ENCODE data around the gene SARS1. TPM values are rescaled to one million over a fixed set of nuclear protein-coding genes. Genes with fewer than 3 reads are reported as not detected.

The SARS1 gene
- total RNA-seq, 2 experiments from 2014 or later = 122 to 131 TPM

DNA sequence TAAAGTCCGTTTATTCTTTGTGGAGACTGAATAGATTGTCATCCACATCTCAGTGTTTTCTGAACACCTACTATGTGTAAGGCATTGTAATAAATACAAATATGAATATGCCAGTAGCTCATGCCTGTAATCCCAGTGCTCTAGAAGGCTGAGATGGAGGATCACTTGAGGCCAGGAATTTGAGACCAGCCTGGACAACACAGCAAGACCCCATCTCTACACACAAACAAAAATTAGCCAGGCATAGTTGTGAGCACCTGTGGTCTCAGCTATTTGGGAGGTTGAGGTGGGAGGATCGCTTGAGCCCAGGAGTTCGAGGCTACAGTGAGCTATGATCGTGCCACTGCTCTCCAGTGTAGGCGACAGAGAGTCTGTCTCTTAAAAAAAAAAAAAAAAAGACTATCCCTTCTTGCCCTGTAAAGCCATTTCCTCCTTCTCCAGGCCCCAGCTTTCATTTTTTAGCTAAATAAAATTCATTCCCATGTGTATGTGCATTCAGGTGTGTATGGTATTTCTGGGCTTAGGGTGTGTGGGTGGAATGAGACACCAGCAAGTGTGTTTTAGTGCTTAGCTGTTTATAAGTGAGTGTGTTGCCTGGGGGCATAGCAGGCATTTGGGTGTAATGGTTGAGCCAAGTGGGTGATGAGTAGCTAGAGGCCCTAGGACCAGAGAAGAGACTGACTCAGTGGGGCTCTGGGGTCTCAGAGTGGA, 43.4 kb downstream of the SARS1 start:
- peaks cover 7% of the 10 kb centered on the region for H3K4me1 Mint-ChIP-seq (ENCODE audit: low read depth)
- intact Hi-C loops (cut with DNase I, micrococcal nuclease) = no loop called here
- H3K27ac ChIP-seq (ENCODE audit: low read depth in 1 of 2, low read length in 2 of 2) = no peak overlapping the region
- DNase-seq = no peak
- no peak overlapping the region for H3K27ac Mint-ChIP-seq
- no peak overlapping the region for H3K4me3 Mint-ChIP-seq
- peaks cover 0 to 3% of the 10 kb centered on the region in 2 experiments for H3K27me3 ChIP-seq (ENCODE audit: control insufficient read depth in 1 of 2, insufficient read depth in 2 of 2, low read length in 2 of 2)
- no peaks in the 10 kb centered on the region for H3K9me3 ChIP-seq (ENCODE audit: control insufficient read depth in 1 of 2, insufficient read depth in 1 of 2, low read length in 2 of 2)
- ATAC-seq (ENCODE audit: poor library complexity) = no peak
- POLR2A ChIA-PET = interaction anchor here (0.7 kb wide), 1 partner anchor 26 kb away, joined by 3 read pairs; the partner anchor contains the start of gene PSRC1
- no peaks in the 10 kb centered on the region for H3K27me3 Mint-ChIP-seq
- no peaks in the 10 kb centered on the region for H3K9me3 Mint-ChIP-seq
- no peak overlapping the region for H3K4me3 ChIP-seq (ENCODE audit: low read length)
- H3K36me3 ChIP-seq (ENCODE audit: insufficient read depth, low read length) = no peaks in the 10 kb centered on the region
- H3K36me3 Mint-ChIP-seq (ENCODE audit: low read depth) = no peaks in the 10 kb centered on the region
- TF ChIP-seq, protein P1, sequence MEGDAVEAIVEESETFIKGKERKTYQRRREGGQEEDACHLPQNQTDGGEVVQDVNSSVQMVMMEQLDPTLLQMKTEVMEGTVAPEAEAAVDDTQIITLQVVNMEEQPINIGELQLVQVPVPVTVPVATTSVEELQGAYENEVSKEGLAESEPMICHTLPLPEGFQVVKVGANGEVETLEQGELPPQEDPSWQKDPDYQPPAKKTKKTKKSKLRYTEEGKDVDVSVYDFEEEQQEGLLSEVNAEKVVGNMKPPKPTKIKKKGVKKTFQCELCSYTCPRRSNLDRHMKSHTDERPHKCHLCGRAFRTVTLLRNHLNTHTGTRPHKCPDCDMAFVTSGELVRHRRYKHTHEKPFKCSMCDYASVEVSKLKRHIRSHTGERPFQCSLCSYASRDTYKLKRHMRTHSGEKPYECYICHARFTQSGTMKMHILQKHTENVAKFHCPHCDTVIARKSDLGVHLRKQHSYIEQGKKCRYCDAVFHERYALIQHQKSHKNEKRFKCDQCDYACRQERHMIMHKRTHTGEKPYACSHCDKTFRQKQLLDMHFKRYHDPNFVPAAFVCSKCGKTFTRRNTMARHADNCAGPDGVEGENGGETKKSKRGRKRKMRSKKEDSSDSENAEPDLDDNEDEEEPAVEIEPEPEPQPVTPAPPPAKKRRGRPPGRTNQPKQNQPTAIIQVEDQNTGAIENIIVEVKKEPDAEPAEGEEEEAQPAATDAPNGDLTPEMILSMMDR (IDR thresholded peaks at IDR 0.05) = no peak
- peaks cover 5% of the 10 kb centered on the region for H3K4me1 ChIP-seq (ENCODE audit: insufficient read depth, low read length)
- CTCF ChIA-PET = no interaction called here

DNA sequence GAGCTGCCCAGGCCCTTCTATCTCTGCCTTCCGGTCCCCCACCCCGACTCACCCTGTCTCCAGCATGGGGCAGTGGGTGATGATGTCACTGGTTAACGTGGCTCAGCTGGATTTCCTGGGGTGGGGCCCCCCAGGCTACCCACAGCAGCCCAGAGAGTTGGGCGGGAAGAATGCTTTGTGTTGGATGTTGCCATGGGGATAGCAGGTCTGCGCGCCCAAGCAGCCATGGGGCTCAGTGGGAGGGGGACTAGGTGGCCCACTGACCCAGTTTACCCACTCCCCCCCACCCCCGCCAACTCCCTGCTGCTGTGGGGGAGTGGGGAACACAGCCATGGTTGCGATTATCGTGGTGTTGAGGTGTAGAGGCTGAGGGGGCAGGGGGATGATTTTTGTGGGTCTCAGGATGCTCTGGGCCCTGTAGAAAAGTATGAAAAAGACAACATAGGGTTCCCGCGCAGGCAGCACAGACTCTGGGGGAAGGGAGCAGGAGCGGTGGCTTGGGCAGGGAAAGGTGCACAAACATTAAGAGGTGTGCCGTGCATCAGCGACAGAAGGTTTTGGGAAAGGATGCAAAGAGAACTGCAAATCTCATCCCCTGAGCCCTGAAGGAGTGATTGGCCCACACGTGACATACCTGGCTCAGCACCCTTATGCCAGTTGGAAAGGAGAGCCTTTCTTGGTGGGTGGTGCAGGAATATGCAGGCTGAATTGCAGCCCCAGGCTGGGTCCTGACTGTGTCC, 44.1 kb downstream of the SARS1 start:
- ATAC-seq (ENCODE audit: poor library complexity) = no peak
- TF ChIP-seq, protein P1 (IDR thresholded peaks at IDR 0.05) = no peak
- Histone ChIP-seq H3K27ac (ENCODE audit: low read depth in 1 of 2, low read length in 2 of 2) (no peak overlapping the region), H3K4me3 (ENCODE audit: low read length) (no peak overlapping the region), H3K36me3 (ENCODE audit: insufficient read depth, low read length) (no peaks in the 10 kb centered on the region), H3K4me1 (ENCODE audit: insufficient read depth, low read length) (peaks cover 5% of the 10 kb centered on the region), H3K9me3 (ENCODE audit: control insufficient read depth in 1 of 2, insufficient read depth in 1 of 2, low read length in 2 of 2) (no peaks in the 10 kb centered on the region), H3K27me3 (ENCODE audit: control insufficient read depth in 1 of 2, insufficient read depth in 2 of 2, low read length in 2 of 2) (no peaks in the 10 kb centered on the region)
- POLR2A ChIA-PET = no interaction called here
- no peaks in the 10 kb centered on the region for H3K36me3 Mint-ChIP-seq (ENCODE audit: low read depth)
- peaks cover 7% of the 10 kb centered on the region for H3K4me1 Mint-ChIP-seq (ENCODE audit: low read depth)
- no peaks in the 10 kb centered on the region for H3K27me3 Mint-ChIP-seq
- intact Hi-C loops (cut with DNase I, micrococcal nuclease) = no loop called here
- no peak for DNase-seq
- no peaks in the 10 kb centered on the region for H3K9me3 Mint-ChIP-seq
- CTCF ChIA-PET = no interaction called here
- H3K4me3 Mint-ChIP-seq = no peak overlapping the region
- H3K27ac Mint-ChIP-seq = no peak overlapping the region

DNA sequence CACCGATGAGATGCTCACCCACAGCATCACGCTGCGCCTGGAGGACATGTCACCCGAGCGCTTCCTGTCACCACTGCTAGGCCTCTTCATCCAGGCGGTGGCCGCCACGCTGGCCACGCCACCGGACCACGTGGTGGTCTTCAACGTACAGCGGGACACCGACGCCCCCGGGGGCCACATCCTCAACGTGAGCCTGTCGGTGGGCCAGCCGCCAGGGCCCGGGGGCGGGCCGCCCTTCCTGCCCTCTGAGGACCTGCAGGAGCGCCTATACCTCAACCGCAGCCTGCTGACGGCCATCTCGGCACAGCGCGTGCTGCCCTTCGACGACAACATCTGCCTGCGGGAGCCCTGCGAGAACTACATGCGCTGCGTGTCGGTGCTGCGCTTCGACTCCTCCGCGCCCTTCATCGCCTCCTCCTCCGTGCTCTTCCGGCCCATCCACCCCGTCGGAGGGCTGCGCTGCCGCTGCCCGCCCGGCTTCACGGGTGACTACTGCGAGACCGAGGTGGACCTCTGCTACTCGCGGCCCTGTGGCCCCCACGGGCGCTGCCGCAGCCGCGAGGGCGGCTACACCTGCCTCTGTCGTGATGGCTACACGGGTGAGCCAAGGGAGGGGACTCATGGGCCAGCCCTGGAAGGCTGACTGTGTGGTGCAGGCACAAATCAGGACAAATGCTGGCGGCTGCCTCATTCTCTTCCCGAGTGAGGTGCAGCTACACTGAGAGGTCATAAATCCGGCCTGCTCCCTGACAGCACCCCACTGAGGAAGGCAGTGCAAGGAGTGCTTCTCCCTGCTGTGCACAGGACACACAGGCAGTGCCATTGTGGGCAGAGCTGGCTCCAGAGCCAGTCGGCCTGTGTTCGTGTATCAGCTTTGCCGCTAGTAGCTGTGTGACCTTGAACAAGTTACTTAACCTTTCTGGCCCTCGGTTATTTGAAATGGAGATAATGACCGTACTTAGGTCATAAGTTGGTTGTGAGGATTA, 45.1 kb downstream of the SARS1 start:
- CTCF ChIA-PET = no interaction called here
- POLR2A ChIA-PET = no interaction called here

More for the DNA sequence above, 45.1 kb downstream of the SARS1 start:
- TF ChIP-seq, protein P1 (IDR thresholded peaks at IDR 0.05) = no peak
- Mint-ChIP-seq H3K4me1 (ENCODE audit: low read depth) (peaks cover 7% of the 10 kb centered on the region), H3K27me3 (no peaks in the 10 kb centered on the region), H3K9me3 (no peaks in the 10 kb centered on the region), H3K4me3 (no peak overlapping the region), H3K36me3 (ENCODE audit: low read depth) (no peaks in the 10 kb centered on the region), H3K27ac (no peak overlapping the region)
- no peak overlapping the region for H3K4me3 ChIP-seq (ENCODE audit: low read length)
- H3K36me3 ChIP-seq (ENCODE audit: insufficient read depth, low read length) = no peaks in the 10 kb centered on the region
- no peak for ATAC-seq (ENCODE audit: poor library complexity)
- no peak for DNase-seq
- intact Hi-C loops (cut with DNase I, micrococcal nuclease) = no loop called here
- H3K4me1 ChIP-seq (ENCODE audit: insufficient read depth, low read length) = peaks cover 11% of the 10 kb centered on the region
- H3K27me3 ChIP-seq (ENCODE audit: control insufficient read depth in 1 of 2, insufficient read depth in 2 of 2, low read length in 2 of 2) = no peaks in the 10 kb centered on the region
- H3K27ac ChIP-seq (ENCODE audit: low read depth in 1 of 2, low read length in 2 of 2) = no peak overlapping the region
- H3K9me3 ChIP-seq (ENCODE audit: control insufficient read depth in 1 of 2, insufficient read depth in 1 of 2, low read length in 2 of 2) = no peaks in the 10 kb centered on the region

All from CD4-positive, alpha-beta T cell (primary cell).